NCI-H146 treated with DMSO at 0.1 percent for 48 hours (cell line): ENCODE data around the gene RPL32.

Source experiments
- DNase-seq: peaks from one replicate; lab custom pipeline; 2025; ENCODE audit not compliant: unreplicated experiment; lab: John Stamatoyannopoulos, UW

The RPL32 gene

GRCh38 chr3:12833222-12834161 lies 7.9 kb downstream of the RPL32 start:
- no peak for DNase-seq

DNA sequence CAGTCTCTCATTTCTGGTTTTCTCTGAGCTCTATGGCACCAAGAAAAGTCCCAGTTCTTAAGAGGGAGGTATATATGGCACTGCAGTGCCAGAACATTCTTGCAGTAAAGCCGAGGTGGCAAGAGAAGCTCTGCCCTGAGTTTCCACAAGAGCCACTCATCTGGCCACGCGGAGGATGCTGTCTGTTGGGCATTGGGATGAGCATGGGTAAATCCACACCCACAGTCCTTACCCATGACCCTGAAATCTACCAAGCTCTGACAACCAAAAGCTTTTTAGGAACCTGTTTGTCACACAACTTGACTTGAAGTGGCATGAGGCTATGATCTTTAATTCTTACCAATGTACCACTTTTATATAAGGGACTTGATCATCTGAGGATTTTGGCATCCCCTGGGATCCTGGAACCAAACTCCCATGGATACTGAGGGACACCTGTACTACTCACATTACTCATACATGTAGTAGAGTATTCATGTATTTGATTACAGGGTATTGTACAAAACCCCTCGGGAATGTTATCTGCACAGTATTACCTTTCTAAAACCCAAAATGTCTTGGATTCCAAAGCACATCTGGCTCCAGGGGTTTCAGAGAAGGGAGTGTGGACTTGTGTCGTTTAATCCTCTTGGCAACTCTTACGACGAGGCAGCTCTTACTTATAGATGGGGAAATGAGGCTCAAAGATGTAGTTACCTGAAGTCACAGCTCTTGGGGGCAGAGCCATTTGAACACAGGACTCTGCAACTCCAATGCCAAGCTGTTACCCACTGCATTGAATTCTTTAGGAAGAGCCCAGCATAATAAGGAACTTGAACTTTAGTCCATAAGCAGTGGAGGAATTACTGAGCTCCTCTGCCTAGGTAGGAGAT lies 8.8 kb downstream of the RPL32 start:
- no peak for DNase-seq

DNA sequence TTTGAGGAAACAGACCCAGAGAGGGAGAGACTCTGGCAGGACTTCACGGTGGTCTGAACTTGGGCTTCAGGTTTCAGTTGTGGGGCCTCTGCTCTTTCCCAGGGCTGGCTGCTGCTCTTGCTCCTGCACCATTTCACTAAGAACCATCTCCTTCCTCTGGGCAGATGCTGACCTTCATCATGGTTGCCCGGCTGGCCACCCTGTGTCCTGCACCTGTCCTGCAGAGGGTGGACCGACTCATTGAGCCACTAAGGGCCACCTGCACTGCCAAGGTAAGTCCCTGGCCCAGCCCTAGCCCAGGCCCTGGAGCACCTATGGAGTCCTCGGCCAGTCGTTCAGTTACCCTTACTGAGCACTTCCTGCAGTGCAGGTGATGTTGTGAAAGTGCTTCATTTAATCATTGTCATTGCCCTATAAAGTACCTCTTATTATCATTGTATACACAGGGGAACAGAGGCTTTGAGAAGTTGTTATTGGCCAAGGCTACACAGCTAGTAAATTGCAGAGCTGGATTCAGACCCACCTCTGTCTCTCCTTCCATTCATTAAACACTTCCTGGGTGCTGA lies 10.0 kb downstream of the RPL32 start:
- DNase-seq, result no peak

GRCh38 chr3:12830785-12831156 lies 10.6 kb downstream of the RPL32 start:
- DNase-seq, result no peak

DNA sequence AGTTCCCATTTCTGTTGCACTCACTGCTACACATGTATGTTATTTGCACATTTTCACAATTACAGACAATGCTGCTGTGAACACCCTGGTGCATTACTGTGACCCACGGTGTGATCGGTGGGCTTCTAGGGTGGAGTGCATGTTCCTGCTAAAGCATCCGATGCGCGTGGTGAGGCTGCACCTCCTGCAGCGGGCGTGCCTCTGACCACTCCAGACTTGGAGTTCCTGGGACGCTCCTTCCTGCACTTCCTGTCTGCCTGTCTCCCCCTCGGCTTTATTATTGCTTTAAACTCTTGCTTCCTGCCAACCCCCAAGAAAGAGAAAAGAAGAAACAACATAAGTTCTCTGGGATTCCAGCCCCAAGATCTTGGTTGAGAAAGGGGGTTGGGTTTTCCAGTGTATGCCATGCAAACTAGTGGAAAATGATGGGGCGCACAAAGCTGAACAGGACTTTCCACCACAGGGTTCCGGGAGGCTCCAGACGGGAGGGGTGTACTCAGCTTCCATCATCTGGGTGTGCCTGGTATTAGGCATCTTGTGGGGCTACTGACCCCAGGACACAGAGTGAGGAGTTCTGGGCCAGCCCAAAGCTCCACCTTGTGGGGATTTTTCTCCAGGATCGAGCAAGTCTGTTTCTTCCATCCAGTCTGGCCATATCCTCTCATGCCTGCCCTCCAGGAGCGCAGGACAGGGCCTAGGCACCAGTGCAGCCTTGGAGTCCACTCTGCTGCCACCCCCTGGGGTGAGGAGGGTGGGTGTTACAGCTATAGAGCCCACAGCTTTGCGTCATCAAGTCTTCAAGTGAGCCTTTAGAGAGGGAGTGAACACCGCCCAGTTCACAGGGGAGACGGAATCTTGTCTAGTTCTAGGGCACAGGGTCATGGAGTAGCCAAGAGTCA lies 11.2 kb downstream of the RPL32 start:
- no peak for DNase-seq

DNA sequence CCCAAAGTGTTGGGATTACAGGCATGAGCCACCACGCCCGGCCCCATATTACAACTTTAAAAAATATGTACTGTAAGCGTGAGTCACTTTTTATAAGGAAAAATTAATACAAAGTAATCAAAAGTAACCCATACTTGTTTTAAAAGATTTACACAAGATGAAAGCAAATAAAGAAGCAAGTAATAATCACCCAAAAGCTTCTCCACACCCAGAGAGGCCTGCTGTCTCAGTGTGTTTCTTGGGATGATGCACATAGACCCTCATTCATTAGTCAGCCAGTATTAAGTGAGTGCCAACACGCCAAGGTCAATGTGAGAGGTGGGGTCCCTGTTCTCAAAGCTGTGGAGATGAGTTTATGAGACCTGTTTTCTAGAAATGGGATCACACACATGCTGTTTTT lies 12.0 kb downstream of the RPL32 start:
- no peak for DNase-seq

- no peak for DNase-seq
Observed at GRCh38 chr3:12828751-12829150, 12.6 kb downstream of the RPL32 start.

GRCh38 chr3:12825156-12825555 lies 16.2 kb downstream of the RPL32 start:
- no peak for DNase-seq

DNA sequence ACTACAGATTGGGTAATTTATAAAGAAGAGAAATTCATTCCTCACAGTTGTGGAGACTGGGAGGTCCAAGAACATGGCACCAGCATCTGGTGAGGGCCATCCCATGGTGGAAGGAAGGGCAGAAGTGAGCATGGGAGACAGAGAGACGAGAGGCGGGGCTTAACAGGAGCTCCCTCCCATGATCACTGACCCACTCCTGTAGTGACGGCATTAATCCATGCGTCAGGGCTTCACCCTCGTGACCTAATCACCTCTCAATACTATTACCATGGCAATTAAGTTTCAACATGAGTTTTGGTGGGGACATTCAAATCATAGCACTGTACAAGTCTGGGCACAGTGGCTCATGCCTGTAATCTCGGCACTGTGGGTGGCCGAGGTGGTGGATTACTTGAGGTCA lies 17.1 kb downstream of the RPL32 start:
- DNase-seq, result no peak

- no peak for DNase-seq
Observed at GRCh38 chr3:12822725-12823373, 18.5 kb downstream of the RPL32 start.

GRCh38 chr3:12818773-12819172 lies 22.6 kb downstream of the RPL32 start:
- no peak for DNase-seq

- no peak for DNase-seq
Observed at GRCh38 chr3:12818273-12818672, 23.1 kb downstream of the RPL32 start.

GRCh38 chr3:12817343-12817710 lies 24.0 kb downstream of the RPL32 start:
- no peak for DNase-seq

- no peak for DNase-seq
Observed at GRCh38 chr3:12816521-12817342, 24.6 kb downstream of the RPL32 start.

- no peak for DNase-seq
Observed at GRCh38 chr3:12815719-12816118, 25.6 kb downstream of the RPL32 start.

DNA sequence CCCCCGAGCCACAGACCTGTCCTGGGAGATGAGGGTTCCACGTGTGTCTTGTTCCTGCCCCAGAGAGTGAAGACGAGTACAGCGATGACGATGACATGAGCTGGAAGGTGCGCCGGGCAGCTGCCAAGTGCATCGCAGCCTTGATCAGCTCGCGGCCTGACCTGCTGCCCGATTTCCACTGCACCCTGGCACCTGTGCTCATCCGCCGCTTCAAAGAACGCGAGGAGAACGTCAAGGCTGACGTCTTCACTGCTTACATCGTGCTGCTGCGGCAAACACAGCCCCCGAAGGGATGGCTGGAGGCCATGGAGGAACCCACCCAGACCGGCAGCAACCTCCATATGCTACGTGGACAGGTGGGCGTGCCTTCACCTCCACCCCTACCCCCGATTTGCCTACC lies 26.3 kb downstream of the RPL32 start:
- no peak for DNase-seq

- no peak for DNase-seq
Observed at GRCh38 chr3:12813967-12814366, 27.4 kb downstream of the RPL32 start.

GRCh38 chr3:12812812-12813211 lies 28.6 kb downstream of the RPL32 start:
- DNase-seq, result no peak

DNA sequence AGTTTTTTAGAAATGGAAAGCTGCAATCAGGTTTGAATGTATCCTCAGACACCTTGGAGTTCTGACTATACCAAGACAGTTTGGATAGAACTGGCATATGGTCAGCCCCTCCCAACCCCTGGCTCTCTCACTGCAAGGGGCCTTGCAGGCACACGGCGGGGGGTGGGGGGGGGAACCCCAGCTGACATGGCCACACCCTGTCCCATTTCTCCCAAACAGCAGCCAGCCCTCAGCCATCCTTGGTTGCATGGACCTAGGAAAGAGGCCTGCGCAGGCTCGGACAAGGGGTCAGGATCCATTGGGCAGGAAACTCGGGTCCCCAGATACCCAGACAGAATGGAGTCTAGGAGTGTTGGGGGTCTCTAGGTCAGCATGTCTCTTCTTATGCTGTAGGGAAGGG lies 30.4 kb downstream of the RPL32 start:
- no peak for DNase-seq
